GM12878 (cell line): ENCODE data around the gene KCNN1. TPM values are rescaled to one million over a fixed set of nuclear protein-coding genes. Genes with fewer than 3 reads are reported as not detected.

Experiments
- BHLHE40 ChIP-seq, 2 experiments: fragments of 450-650 bp in 1 of 2; IDR thresholded peaks; 2 replicates each; pipeline ENCODE4 v1.6.1; 2011 to 2017; ENCODE audit warnings: low read depth in 2 of 2, borderline replicate concordance in 1 of 2, improper control_type of control experiment in 1 of 2, low read length in 1 of 2, mild to moderate bottlenecking in 1 of 2
- CBFB ChIP-seq: IDR thresholded peaks from 2 replicates; pipeline ENCODE4 v1.6.1; 2016; ENCODE audit warnings: antibody characterized with exemption, low read depth
- HDAC6 ChIP-seq: fragments of 200-600 bp; sonication (generic); IDR thresholded peaks from one replicate; pipeline ENCODE4 v1.8.0; 2017; ENCODE audit warnings: antibody characterized with exemption; ENCODE audit not compliant: unreplicated experiment
- IKZF2 ChIP-seq, 2 experiments: fragments of 450-650 bp; IDR thresholded peaks; 2 replicates each; pipeline ENCODE4 v1.6.1; 2017; ENCODE audit warnings: mild to moderate bottlenecking in 2 of 2, moderate library complexity in 2 of 2
- MEF2B ChIP-seq: fragments of 450-650 bp; IDR thresholded peaks from 2 replicates; pipeline ENCODE4 v1.6.1; 2018; ENCODE audit warnings: mild to moderate bottlenecking, moderate library complexity; ENCODE audit not compliant: partially characterized antibody, poor library complexity, severe bottlenecking
- POU2F2 ChIP-seq: IDR thresholded peaks from 3 replicates; pipeline ENCODE4 v1.6.1; 2011; ENCODE audit warnings: low read depth, mild to moderate bottlenecking, low read length, borderline replicate concordance
- RELA ChIP-seq: fragments of 450-650 bp; IDR thresholded peaks from 2 replicates; pipeline ENCODE4 v1.8.0; 2014; ENCODE audit warnings: borderline replicate concordance; ENCODE audit not compliant: partially characterized antibody
- SMAD1 ChIP-seq: fragments of 450-650 bp; IDR thresholded peaks from 2 replicates; pipeline ENCODE4 v1.6.1; 2018; ENCODE audit warnings: mild to moderate bottlenecking, low read depth; ENCODE audit not compliant: partially characterized antibody
- SMC3 ChIP-seq: IDR thresholded peaks from 2 replicates; pipeline ENCODE4 v1.6.1; 2011; ENCODE audit warnings: low read length, improper control_type of control experiment, borderline replicate concordance
- TARDBP ChIP-seq: IDR thresholded peaks from 2 replicates; pipeline ENCODE4 v1.6.1; 2016; ENCODE audit warnings: borderline replicate concordance
- TCF3 ChIP-seq: IDR thresholded peaks from 2 replicates; pipeline ENCODE4 v1.6.1; 2012; ENCODE audit warnings: low read depth, mild to moderate bottlenecking, low read length, borderline replicate concordance; ENCODE audit not compliant: insufficient read depth
- YBX1 ChIP-seq: fragments of 450-650 bp; IDR thresholded peaks from 2 replicates; pipeline ENCODE4 v1.6.1; 2016; ENCODE audit warnings: antibody characterized with exemption
- polyA plus RNA-seq, 11 experiments: library from polyadenylated mRNA; depleted of rRNA in 4 of 11; unstranded in 6 of 11; stranded (reverse) in 5 of 11; fragments of >200 nt; fragmentation: Nextera tagmentation in 4 of 11; fragmentation: Illumina TruSeq in 1 of 11; extraction: Ambion mirVana in 4 of 11; extraction: Trizol in 1 of 11; gene quantifications; 1 replicate in 1 of 11; 2 replicates in 10 of 11; pipeline versions ENCODE4 v1.2.1 to v1.2.3, GENCODE V29; 2011 to 2016; ENCODE audit warnings: inconsistent platforms in 2 of 11, missing spikeins in 2 of 11, low read depth in 1 of 11
- total RNA-seq, 4 experiments: library from RNA; depleted of rRNA in 3 of 4; stranded (reverse); fragments of >200 nt in 3 of 4; fragmentation: Illumina TruSeq in 1 of 4; extraction: Trizol in 1 of 4; gene quantifications; 2 replicates each; pipeline versions ENCODE4 v1.2.1 to v1.2.3, GENCODE V29; 2013 to 2021
- TF ChIP-seq, protein P1 (sequence below): fragments of 450-650 bp; IDR thresholded peaks from 2 replicates; pipeline ENCODE4 v1.6.1; 2017; ENCODE audit warnings: mild to moderate bottlenecking, moderate library complexity
- TF ChIP-seq, protein P2 (sequence below): fragments of 450-650 bp; IDR thresholded peaks from 2 replicates; pipeline ENCODE4 v1.6.1; 2017; ENCODE audit warnings: low read depth, mild to moderate bottlenecking, moderate library complexity

The KCNN1 gene
- total and polyA plus RNA-seq, 10 of the 15 experiments (the other 5 are each of a cell fraction or from before 2014, with no cell fraction given), result 0.02 to 0.95 (median 0.16) TPM; not detected in 1

DNA sequence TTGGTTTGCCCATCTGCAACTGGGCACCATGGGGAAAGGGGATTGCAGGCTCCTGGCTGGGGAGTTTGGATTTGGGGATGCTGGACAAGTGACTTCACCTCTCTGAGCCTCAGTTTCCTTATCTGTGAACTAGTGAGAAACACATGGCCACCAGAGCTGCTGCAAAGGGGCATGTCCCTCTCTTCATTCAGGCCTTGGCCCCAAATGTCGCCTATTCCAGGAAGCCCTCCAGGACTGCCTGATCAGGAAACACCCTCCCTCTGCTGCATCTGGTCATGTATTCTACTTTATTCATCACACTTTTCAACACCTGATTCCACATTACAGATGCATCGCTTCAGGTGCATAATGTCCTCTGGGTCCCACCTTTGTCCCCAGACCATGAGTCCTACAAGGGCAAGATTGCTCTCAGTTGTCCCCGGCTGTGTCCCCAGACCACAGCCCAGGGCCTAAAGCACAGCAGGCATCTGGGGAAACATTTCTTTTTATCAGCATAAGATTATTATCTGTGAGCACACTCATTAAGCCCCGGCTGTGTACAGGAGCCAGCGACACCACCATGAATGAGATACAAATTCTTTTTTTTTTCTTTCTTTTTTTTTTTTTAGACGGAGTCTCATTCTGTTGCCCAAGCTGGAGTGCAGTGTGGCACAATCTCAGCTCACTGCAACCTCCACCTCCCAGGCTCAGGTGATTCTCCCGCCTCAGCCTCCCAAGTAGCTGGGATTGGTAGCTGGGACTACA is 78.6 kb downstream of the KCNN1 start (continued):
- TF ChIP-seq SMAD1, result no peak
- TF ChIP-seq TCF3, result no peak
- TF ChIP-seq, protein P1, sequence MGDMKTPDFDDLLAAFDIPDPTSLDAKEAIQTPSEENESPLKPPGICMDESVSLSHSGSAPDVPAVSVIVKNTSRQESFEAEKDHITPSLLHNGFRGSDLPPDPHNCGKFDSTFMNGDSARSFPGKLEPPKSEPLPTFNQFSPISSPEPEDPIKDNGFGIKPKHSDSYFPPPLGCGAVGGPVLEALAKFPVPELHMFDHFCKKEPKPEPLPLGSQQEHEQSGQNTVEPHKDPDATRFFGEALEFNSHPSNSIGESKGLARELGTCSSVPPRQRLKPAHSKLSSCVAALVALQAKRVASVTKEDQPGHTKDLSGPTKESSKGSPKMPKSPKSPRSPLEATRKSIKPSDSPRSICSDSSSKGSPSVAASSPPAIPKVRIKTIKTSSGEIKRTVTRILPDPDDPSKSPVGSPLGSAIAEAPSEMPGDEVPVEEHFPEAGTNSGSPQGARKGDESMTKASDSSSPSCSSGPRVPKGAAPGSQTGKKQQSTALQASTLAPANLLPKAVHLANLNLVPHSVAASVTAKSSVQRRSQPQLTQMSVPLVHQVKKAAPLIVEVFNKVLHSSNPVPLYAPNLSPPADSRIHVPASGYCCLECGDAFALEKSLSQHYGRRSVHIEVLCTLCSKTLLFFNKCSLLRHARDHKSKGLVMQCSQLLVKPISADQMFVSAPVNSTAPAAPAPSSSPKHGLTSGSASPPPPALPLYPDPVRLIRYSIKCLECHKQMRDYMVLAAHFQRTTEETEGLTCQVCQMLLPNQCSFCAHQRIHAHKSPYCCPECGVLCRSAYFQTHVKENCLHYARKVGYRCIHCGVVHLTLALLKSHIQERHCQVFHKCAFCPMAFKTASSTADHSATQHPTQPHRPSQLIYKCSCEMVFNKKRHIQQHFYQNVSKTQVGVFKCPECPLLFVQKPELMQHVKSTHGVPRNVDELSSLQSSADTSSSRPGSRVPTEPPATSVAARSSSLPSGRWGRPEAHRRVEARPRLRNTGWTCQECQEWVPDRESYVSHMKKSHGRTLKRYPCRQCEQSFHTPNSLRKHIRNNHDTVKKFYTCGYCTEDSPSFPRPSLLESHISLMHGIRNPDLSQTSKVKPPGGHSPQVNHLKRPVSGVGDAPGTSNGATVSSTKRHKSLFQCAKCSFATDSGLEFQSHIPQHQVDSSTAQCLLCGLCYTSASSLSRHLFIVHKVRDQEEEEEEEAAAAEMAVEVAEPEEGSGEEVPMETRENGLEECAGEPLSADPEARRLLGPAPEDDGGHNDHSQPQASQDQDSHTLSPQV, result no peak
- TF ChIP-seq TARDBP, result no peak
- TF ChIP-seq HDAC6, result no peak
- TF ChIP-seq BHLHE40 (IDR thresholded peaks at IDR 0.05; ENCODE audit: borderline replicate concordance in 1 of 2, low read depth in 2 of 2, low read length in 1 of 2), result no peak; a peak in 1 of 4 replicates
- no peak for TF ChIP-seq CBFB
- TF ChIP-seq RELA, result no peak
- TF ChIP-seq IKZF2 (IDR thresholded peaks at IDR 0.05), result 0 out of 4 replicates have a peak, but pooled peaks of 1 of the 2 experiments have one; percentile 3
- no peak for TF ChIP-seq POU2F2
- TF ChIP-seq SMC3, result no peak
- TF ChIP-seq, protein P2, sequence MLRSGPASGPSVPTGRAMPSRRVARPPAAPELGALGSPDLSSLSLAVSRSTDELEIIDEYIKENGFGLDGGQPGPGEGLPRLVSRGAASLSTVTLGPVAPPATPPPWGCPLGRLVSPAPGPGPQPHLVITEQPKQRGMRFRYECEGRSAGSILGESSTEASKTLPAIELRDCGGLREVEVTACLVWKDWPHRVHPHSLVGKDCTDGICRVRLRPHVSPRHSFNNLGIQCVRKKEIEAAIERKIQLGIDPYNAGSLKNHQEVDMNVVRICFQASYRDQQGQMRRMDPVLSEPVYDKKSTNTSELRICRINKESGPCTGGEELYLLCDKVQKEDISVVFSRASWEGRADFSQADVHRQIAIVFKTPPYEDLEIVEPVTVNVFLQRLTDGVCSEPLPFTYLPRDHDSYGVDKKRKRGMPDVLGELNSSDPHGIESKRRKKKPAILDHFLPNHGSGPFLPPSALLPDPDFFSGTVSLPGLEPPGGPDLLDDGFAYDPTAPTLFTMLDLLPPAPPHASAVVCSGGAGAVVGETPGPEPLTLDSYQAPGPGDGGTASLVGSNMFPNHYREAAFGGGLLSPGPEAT, result peak; percentile 28; the same call in 1 of the 2 replicates
- TF ChIP-seq YBX1, result no peak
- TF ChIP-seq MEF2B, result no peak
